Measurements from ENCODE around the gene PRELID2.
A peak's percentile ranks its signal among the peaks of the same experiment; 100 is the strongest.
"Not testable (repeated sequence)": the region's sequence is repeated elsewhere in the genome, so short reads cannot be mapped to it uniquely, and the experiment has no call there.

The PRELID2 gene

GRCh38 chr5:145834917-145835847, at the start of gene PRELID2:
TSS of gene PRELID2 (minus strand) at chr5:145835342. CDS start at chr5:145835251, 91 bp downstream.
- peak; percentile 41 to 47 for DNase-seq

DNA sequence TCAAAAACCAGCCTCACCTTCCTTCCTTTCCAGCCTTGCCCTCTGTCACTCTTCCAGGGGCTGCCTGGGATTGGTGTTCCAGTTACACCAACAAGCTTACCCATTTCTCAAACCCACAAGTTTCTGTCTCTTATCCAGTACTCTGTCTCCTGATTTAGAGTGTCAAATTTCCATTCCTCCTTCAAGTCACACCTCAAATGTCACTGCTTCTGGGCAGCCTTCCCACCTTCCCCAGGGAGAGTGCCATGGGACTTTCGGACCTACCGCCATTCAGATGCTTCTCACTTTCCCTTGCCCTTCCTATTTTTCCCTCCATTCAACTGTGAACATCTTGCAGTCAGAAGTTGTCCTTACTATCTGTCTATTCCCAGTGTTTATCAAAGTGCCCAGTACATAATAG, 39.6 kb upstream of the PRELID2 start:
- no peak for DNase-seq

GRCh38 chr5:145872914-145873313, 37.8 kb upstream of the PRELID2 start, which contains the start of gene GRXCR2:
TSS of gene GRXCR2 (minus strand) at chr5:145873014. CDS start at chr5:145872968, 46 bp downstream.
- no peak for DNase-seq

DNA sequence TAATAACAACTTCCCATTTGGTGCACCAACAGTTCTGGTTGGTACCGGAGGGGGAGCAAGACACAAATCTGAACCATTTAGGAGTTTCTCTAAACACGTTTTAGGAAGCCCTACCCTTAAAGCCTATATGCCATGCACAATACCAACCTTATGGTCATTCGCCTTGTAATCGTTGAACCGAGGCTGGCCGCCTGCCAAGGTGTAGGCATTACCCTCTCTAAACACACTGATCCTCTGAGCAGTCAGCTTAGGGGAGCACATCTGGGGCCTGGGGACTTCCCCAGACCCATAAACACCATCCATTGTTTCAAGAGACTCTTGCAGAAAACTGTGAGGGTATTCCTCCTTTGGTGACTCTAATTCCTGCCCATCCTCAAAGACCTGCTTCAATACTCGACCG, 37.3 kb upstream of the PRELID2 start:
- no peak for DNase-seq

DNA sequence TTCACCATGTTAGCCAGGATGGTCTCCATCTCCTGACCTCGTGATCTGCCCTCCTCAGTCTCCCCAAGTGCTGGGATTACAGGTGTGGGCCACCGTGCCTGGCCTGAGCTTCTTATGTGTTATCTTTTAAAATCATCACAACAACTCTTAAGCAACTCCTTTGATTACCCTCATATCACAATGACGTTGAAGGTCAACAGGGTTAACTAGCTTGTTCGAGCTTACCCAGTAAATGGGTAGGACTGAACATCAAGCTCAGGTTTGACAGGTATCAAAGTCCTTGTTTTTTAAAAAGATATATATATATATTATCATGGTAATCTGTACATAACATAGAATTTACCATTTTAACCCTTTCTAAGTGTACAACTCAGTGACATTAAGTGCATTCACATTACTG, 34.6 kb upstream of the PRELID2 start:
- no peak for DNase-seq

DNA sequence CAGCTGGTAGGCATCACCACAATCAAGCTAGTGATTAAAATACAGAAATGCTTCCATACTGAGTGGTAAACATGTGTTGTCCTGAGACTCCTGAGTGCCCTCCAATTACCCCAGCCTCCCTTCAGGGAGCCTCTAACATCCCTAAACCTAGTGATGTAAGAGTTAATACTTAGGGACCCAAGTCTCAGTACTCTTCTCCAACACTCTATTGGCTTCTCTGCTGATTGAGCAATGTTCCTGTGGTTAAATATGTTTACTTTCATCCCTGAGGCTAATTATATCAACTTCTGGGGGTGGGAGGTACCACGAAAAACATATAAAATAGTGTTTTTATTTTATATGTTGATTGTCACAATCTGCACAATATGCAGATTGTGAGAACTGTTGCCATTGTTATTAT, 32.7 kb upstream of the PRELID2 start:
- no peak for DNase-seq

GRCh38 chr5:145864432-145864831, 29.3 kb upstream of the PRELID2 start:
- not testable (repeated sequence) for DNase-seq

GRCh38 chr5:145863003-145863402, 27.9 kb upstream of the PRELID2 start:
- DNase-seq: no peak

- no peak for DNase-seq
Observed at GRCh38 chr5:145859897-145860296, 24.8 kb upstream of the PRELID2 start.

DNA sequence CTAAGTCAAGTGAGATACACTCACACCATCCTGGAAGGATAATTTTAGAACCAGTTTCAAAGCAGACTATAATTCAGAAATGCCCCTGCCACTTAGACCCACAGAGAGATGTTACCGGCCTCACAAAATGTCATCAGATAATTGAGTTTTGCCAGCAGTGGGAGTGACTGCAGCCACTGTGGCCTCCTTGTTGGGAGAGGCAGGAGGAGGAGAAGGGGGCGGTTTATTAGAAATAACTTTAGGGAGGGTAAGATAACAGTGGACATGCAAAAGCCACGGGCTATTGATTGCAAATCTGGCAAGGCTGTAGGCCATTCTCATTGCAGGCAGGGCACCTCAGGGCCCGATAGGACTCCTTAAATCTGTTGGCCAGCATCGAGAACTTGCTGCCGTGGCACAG, 24.3 kb upstream of the PRELID2 start:
- DNase-seq: no peak

DNA sequence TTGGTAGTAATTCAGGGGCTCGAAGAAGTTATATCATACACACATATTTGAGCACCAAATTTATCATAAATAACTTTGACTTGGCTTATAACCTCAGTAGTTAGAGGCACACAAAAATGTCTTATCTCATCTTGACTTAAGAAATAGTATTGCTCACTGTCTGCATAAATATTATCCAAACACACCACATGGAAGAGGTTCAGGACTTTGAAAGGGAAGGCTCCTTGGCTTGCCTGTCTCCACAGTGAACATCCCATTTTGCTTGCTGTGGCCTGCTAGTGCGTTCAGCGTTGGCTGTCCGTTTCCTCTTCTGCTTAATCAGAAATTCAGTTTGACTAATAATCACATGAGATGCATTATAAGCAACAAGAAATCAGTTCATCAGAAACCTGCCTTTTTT, 23.8 kb upstream of the PRELID2 start:
- DNase-seq: no peak

- DNase-seq: no peak
Observed at GRCh38 chr5:145856285-145856818, 21.2 kb upstream of the PRELID2 start.

GRCh38 chr5:145855763-145856267, 20.7 kb upstream of the PRELID2 start:
- DNase-seq: no peak

GRCh38 chr5:145854651-145855258, 19.6 kb upstream of the PRELID2 start:
- no peak for DNase-seq

- no peak for DNase-seq
Observed at GRCh38 chr5:145853781-145854376, 18.7 kb upstream of the PRELID2 start.

DNA sequence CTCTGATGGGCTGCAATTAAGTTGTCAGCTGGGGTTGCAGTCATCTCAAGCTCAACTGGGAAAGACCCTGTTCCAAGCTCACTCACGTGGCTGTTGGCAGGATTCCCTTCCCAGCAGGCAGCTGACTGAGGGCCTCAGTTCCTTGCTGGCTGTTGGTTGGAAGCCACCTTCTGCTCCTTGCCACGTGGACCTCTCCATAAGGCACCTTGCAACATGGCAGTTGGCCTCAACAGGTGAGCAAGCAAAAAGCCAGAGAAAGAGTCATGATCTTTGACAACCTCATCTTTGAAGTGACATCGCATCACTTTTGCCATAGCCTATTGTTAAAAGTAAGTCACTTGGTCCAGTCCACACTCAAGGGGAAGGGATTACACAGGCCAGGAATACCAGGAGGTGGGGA, 17.8 kb upstream of the PRELID2 start:
- no peak for DNase-seq

GRCh38 chr5:145848854-145849253, 13.7 kb upstream of the PRELID2 start:
- no peak for DNase-seq

DNA sequence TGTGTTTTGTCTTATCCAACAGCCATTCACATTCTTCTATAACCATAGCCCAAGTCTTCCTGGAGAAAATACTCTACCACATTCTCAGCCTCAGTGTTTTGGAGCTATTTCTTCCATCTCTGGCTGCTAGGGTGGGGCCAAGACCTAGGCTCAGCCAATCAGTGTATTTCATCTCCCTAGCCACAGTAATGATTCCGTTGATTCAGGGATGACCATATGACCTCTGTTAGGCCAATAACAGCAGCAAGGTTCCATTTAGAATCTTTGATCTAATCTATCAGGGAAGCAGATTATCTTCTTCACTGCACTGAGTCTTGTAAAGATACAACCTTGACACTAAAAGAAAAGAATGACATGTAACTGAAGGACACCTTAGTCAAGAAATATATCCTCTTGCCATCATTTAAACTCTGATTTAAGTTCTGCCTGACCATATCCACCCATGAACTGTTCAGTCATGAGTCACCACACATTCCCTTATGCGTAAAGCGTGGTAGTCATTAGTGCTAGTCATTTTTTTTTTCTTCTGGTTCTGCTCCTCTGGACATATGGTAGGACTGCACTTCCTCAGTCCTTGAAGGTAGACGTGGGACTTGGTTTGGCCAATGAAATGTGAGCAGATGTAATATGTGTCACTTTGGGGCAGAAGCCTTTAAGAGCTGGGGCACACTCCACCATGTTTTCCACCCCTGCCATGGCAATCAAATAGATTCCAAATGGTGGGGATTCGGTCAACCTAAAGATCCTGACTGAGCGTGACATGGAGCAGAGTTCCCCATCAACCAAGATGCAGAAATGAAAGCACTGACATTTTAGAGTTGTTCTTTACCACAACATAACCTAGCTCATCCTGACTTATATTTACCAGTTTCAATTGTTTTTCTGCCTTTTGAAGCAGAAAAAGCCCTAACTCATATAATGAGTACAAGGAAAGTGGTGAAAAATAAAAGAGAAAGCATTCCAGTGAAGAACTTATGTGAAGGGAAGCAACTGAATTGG, 12.7 kb upstream of the PRELID2 start:
- no peak for DNase-seq

DNA sequence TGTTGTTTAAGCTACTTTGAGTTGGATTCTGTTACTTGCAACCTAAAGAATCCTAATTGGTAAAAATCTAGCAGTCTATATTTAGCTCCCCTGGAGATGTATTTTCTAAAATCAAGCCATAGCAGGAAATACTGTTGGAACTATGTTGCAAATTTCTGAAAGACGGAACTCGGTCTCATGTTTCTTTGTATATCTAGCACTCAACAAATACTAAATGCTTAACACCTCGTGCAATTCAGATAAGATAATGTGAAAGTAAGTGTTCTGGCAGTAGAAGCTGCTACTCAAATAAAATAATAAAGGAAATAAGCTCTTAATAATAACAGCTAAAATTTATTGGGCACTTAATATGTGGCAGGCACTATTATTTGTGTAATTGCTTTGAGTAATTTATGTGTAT, 10.9 kb upstream of the PRELID2 start:
- DNase-seq: no peak

GRCh38 chr5:145841299-145841698, 6.2 kb upstream of the PRELID2 start:
- DNase-seq: no peak

- DNase-seq: no peak
Observed at GRCh38 chr5:145840458-145841132, 5.5 kb upstream of the PRELID2 start.

All from activated CD4-positive, alpha-beta T cell treated with anti-CD3 and anti-CD28 coated beads for 4 hours (primary cell).